ENCODE results near the gene TMEM184C.

Gene TMEM184C

DNA sequence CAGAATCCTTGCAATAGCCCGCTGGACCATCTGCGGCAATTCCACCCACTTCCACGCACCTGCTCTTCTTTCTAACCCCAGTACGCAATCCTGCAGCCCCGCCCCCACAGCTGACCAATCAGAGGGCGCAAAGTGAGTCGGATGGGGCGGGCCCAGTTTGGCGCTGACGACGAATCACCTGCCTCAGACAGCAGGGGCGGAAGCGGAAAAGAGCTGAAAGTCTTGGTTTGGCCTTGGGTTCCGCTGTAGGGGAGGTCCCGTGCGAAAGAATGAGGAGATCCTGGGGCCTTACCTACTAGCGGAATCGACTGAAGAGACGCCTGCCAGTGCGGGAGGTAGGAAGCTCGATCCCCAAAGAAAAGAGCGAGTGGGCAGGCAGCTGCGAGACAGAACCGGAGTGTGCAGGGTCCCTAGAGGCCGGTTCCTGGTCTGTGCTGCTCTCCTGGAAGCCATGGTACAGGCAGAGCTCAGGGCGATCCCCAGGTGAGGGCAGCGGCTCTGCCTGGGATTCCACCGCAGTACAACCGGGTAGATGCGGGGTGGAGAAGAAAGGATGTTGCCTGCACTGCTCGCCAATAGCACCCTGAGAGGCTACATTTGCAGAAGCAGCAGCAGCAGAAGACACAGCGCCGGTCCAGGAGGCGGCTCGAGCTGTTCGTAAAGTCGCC lies at the start of gene TMEM184C:
Gene TMEM184C, plus strand, starts transcription at position 225 of the 668 bp plus-strand sequence. CDS start 560 bp downstream, outside the sequence.
- no peaks in the 10 kb centered on the region for H3K9me3 ChIP-seq (ENCODE audit: control insufficient read depth, insufficient read depth, low read length)
- H3K9ac ChIP-seq (ENCODE audit: low read depth, low read length), result peak within 1 kb of the TSS; percentile 95
- H3K36me3 ChIP-seq (ENCODE audit: insufficient read depth, low read length), result no peaks in the 10 kb centered on the region
- no peaks in the 10 kb centered on the region for H3K4me1 ChIP-seq (ENCODE audit: insufficient read depth, low read length)

DNA sequence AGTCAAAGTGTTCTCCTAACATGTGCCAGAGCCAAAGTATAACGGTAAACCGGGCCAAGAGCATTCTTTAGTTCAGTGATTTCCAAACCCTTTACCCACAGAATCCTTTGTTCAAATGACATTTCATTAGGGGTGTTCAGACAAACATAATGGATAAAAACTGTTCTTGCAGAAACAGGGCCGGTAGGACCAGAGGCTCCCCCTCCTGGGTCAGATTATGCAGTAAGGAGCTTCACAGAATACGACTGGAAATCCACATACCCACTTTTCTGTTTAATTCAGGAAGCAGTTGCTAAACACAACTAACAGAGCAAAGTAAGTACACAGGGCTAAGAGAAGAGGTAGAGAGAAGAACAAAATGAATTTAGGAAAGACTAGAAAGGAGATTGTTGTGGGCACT lies 46.6 kb upstream of the TMEM184C start:
- Histone ChIP-seq H3K9ac (ENCODE audit: low read depth, low read length) (no peak overlapping the region), H3K9me3 (ENCODE audit: control insufficient read depth, insufficient read depth, low read length) (no peaks in the 10 kb centered on the region), H3K4me1 (ENCODE audit: insufficient read depth, low read length) (no peaks in the 10 kb centered on the region), H3K36me3 (ENCODE audit: insufficient read depth, low read length) (no peaks in the 10 kb centered on the region)

DNA sequence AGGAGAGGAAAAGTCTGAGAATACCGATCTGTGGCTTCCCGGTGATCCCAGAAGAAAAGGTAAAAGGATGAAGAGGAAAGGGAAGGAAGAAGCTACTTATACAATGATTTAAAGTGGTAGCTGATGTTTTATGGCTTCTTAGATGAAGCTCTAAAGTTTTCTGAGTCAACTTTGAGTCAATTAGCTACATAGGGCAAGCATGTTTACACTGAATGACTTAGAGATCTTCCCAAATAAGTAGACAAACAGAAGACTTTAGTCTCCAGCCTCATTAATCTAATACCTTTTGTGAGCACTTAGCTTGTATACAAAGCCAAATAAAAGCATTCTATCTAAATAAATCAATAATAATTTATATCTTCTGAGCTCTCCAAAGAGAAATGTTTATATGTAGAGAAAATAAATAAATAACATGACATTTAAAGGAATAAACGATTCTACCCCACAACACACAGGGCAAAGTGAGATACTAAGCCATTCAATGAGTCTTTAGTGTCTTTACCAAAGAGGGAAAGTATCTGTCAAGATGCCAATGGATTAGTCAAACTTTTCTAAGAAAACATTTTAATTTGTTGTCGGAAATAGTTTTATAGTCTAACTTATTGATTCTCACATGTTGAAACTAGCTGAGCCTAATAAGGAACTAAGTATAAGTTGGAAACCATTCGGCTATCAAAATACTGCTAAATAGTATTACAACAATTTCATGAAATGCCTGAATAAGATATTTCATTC lies 46.0 kb upstream of the TMEM184C start:
- Histone ChIP-seq H3K36me3 (ENCODE audit: insufficient read depth, low read length) (no peaks in the 10 kb centered on the region), H3K9ac (ENCODE audit: low read depth, low read length) (no peak overlapping the region)

DNA sequence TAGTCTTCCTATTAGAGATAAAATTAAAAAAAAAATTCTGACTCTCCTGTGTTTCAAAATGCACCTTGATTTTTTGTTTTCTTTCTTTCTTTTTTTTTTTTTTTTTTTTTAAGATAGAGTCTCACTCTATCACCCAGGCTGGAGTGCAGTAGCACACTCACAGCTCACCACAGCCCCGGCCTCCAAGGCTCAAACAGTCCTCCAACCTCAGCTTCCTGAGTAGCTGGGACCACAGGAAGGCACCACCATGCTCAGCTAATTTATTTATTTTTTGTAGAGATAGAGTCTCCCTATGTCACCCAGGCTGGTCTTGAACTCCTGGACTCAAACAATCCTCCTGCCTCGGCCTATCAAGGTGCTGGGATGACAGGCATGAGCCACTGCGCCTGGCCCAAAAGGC lies 41.1 kb upstream of the TMEM184C start:
- no peak overlapping the region for H3K9ac ChIP-seq (ENCODE audit: low read depth, low read length)
- no peaks in the 10 kb centered on the region for H3K36me3 ChIP-seq (ENCODE audit: insufficient read depth, low read length)
- no peaks in the 10 kb centered on the region for H3K9me3 ChIP-seq (ENCODE audit: control insufficient read depth, insufficient read depth, low read length)
- no peaks in the 10 kb centered on the region for H3K4me1 ChIP-seq (ENCODE audit: insufficient read depth, low read length)

More for the DNA sequence above, 46.0 kb upstream of the TMEM184C start:
- Histone ChIP-seq H3K4me1 (ENCODE audit: insufficient read depth, low read length) (no peaks in the 10 kb centered on the region), H3K9me3 (ENCODE audit: control insufficient read depth, insufficient read depth, low read length) (no peaks in the 10 kb centered on the region)

DNA sequence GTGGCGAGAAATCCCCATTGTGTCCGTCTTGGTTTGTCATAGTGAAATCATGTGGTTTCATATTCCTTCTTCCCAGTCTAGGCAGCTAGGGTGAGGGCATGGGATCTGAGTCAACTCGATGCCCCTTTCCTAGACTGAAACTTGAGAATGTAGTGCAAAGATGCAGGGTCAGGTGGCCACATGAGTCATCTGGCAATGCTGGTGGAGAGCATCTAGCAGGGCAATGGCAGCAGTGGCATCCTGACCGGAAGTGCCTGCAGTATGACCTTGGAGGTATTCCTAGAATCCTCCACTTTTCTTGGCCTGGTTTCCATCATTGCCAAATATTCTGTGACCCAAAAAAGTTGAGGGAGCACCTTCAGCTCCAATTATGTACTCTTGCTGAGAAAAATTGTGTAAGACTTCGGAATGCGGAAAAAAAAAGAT lies 39.1 kb upstream of the TMEM184C start:
- no peak overlapping the region for H3K9ac ChIP-seq (ENCODE audit: low read depth, low read length)
- H3K4me1 ChIP-seq (ENCODE audit: insufficient read depth, low read length), result no peaks in the 10 kb centered on the region
- no peaks in the 10 kb centered on the region; the same call in 1 of the 2 replicates for H3K9me3 ChIP-seq (ENCODE audit: control insufficient read depth, insufficient read depth, low read length)
- H3K36me3 ChIP-seq (ENCODE audit: insufficient read depth, low read length), result no peaks in the 10 kb centered on the region

DNA sequence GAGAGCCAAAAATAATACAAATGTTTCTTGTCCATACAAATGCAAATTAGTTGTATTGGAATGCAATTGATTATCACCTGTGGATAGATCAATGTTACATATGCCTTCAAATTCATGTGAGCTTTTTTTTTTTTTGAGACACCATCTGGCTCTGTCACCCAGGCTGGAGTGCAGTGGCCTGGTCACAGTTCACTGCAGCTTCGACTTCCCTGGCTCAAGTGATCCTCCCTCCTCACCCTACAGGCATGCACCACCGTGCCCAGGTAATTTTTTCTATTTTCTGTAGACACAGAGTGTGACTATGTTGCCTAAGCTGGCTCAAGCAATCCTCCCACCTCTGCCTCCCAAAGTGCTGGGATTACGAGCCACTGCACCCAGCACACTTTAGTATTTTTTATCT lies 38.6 kb upstream of the TMEM184C start:
- Histone ChIP-seq H3K9me3 (ENCODE audit: control insufficient read depth, insufficient read depth, low read length) (no peaks in the 10 kb centered on the region; the same call in 1 of the 2 replicates), H3K9ac (ENCODE audit: low read depth, low read length) (no peak overlapping the region), H3K4me1 (ENCODE audit: insufficient read depth, low read length) (no peaks in the 10 kb centered on the region), H3K36me3 (ENCODE audit: insufficient read depth, low read length) (no peaks in the 10 kb centered on the region)

DNA sequence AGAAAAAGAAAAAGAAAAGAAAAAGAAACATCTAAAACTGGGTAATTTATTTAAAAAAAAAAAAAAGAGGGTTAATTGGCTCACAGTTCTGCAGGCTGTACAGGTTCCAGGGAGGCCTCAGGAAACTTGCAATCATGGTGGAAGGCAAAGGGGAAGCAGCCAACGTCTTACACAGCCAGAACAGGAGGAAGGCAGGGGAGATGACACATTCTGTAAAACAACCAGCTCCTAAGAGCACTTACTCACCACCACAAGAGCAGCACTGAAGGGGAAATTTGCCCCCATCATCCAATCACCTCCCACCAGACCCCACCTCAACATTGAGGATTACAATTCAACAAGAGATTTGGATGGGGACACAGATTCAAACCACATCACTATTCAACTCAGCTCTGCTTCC lies 36.8 kb upstream of the TMEM184C start:
- Histone ChIP-seq H3K4me1 (ENCODE audit: insufficient read depth, low read length) (no peaks in the 10 kb centered on the region), H3K36me3 (ENCODE audit: insufficient read depth, low read length) (no peaks in the 10 kb centered on the region), H3K9me3 (ENCODE audit: control insufficient read depth, insufficient read depth, low read length) (no peaks in the 10 kb centered on the region; the same call in 1 of the 2 replicates), H3K9ac (ENCODE audit: low read depth, low read length) (no peak overlapping the region)

DNA sequence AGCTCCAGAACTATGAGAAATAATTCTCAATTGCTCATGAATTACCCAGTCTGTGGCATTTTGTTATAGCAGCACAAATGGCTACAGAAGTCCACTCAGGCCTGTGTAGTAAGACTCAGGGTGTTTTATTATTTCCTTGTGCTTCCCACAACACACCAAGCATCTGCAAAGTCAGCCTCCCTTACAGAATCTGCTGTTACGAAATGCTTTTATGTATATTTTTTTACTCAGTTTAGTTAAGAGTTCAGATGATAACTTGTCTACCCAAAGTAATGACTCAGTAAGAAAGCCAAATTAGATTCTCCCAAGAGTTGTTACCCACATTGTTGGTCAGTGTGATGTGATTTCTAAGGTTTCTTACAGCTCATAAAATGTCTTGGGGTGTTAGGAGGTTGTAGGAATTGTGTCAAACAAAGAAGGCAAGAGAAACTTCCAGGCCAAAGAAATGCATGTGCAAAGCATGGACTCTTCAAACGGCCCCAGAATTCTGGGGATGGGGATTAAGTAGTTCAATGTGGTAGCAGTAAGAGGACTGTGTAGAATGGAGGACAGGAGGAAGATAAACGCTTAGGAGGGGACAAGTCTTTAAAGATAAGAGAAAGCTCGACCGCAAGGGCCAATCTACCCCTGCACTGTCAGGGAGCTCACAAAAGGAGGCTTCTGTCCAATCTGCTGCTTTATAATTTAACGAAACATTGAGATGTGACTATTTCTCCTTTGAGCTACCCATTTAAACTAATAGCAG lies 35.4 kb upstream of the TMEM184C start:
- no peaks in the 10 kb centered on the region for H3K36me3 ChIP-seq (ENCODE audit: insufficient read depth, low read length)
- no peaks in the 10 kb centered on the region for H3K4me1 ChIP-seq (ENCODE audit: insufficient read depth, low read length)
- H3K9me3 ChIP-seq (ENCODE audit: control insufficient read depth, insufficient read depth, low read length), result no peaks in the 10 kb centered on the region; the same call in 1 of the 2 replicates
- no peak overlapping the region for H3K9ac ChIP-seq (ENCODE audit: low read depth, low read length)

DNA sequence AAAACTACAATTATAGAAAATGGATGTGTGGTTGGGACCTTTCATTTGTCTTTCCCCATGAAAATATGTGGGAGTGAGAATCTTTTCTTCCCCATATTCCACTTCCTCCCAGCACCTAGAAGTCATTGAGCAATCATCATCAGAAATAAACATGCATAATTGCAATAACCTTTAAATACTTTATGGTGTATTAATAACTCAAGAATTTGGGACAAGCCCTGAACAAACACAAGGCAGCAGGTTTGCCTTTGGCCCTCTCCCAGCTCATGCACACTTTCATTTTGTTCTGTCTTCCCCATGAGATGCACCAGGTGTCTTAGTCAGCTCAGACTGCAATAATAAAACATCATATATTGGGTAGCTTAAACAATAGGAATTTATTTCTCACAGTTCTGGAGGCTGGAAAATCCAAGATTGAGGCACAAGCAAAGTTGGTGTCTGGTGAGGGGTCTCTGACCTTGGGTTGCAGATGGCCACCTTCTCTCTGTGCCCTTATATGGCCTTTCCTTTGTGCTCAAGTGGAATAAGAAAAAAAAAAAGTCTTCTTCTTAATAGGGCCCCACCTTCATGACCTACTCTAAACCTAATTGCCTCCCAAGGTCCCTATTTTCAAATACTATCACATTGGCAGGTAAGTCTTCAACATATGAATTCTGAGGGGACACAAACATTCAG lies 34.7 kb upstream of the TMEM184C start:
- Histone ChIP-seq H3K4me1 (ENCODE audit: insufficient read depth, low read length) (no peaks in the 10 kb centered on the region), H3K9ac (ENCODE audit: low read depth, low read length) (no peak overlapping the region), H3K36me3 (ENCODE audit: insufficient read depth, low read length) (no peaks in the 10 kb centered on the region), H3K9me3 (ENCODE audit: control insufficient read depth, insufficient read depth, low read length) (no peaks in the 10 kb centered on the region; the same call in 1 of the 2 replicates)

DNA sequence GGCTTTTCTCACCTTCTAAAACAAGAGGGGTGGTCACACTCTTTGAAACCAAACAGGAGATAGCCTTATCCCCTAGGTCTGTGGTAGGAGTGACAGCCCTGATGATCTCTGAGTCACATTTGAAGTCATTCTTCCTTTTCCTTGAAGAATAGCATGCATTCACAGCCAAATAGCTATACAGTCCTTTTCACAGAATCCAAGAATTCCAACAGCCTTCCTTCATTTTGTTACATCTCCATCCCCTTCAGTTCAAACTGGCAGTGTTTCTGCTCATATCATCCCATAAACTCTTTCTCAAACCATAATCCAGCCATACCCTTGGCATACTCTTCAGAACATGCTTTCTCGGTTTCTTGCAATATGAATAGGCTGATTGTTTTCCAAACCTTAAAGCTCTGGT lies 33.3 kb upstream of the TMEM184C start:
- no peaks in the 10 kb centered on the region; the same call in 1 of the 2 replicates for H3K9me3 ChIP-seq (ENCODE audit: control insufficient read depth, insufficient read depth, low read length)
- H3K9ac ChIP-seq (ENCODE audit: low read depth, low read length), result no peak overlapping the region
- no peaks in the 10 kb centered on the region for H3K4me1 ChIP-seq (ENCODE audit: insufficient read depth, low read length)
- H3K36me3 ChIP-seq (ENCODE audit: insufficient read depth, low read length), result no peaks in the 10 kb centered on the region

DNA sequence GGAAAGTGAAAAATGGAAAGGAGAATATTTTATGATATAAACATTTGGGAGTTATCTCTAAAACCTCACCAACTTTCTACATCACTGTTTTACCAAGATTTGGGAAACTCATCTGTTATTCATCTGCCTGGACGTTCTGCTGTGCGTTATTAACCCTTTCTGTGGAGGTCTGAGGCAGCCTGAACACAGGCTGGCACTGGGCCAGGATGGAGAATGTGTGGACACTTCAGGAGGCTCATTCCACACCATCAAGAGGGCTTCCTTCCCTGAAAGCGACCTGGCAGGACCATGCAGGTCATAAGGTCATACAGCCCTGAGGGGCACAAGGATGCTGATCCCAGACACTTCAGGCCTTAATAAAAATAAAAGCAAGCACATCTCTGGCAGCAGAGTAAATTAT lies 31.2 kb upstream of the TMEM184C start:
- no peak overlapping the region for H3K9ac ChIP-seq (ENCODE audit: low read depth, low read length)
- H3K9me3 ChIP-seq (ENCODE audit: control insufficient read depth, insufficient read depth, low read length), result no peaks in the 10 kb centered on the region; the same call in 1 of the 2 replicates
- H3K36me3 ChIP-seq (ENCODE audit: insufficient read depth, low read length), result no peaks in the 10 kb centered on the region
- no peaks in the 10 kb centered on the region for H3K4me1 ChIP-seq (ENCODE audit: insufficient read depth, low read length)

DNA sequence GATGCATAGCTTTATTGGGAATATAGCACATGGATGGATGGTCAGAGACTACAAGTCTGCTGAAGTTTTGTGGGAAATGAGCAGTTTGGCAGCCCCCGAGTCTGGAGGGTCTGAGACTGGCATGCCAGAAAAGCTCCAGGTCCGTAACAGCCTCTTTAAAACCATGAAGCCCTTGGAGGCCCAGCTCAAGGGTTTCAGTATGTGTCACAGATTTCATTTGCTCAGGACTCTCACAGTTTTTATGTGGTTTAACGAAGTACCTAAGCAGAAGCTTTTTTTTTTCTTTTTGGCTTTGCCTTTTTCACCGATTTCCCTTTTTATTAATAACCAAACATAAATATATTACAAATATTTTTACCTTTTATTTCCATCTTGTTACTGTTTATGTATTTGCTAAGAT lies 30.6 kb upstream of the TMEM184C start:
- no peaks in the 10 kb centered on the region for H3K36me3 ChIP-seq (ENCODE audit: insufficient read depth, low read length)
- no peaks in the 10 kb centered on the region; the same call in 1 of the 2 replicates for H3K9me3 ChIP-seq (ENCODE audit: control insufficient read depth, insufficient read depth, low read length)
- no peak overlapping the region for H3K9ac ChIP-seq (ENCODE audit: low read depth, low read length)
- H3K4me1 ChIP-seq (ENCODE audit: insufficient read depth, low read length), result no peaks in the 10 kb centered on the region

DNA sequence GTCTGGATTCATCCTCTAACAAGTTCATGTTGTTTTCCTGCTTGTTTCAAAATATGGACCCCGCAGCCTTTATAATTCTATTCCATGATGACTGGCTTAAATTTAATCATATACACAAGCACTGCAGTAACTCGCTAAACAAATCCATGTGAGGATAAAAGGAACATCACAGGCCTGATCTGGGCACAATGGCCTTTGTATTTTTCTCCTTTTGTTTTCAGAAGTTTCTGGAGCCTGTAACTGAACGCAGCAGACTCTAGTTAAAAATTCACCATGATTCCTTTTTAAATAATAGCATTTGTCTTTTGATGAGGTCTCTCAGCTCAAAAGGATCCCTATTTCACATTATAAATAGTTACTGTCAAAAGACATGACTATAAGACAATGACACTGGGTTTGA lies 30.2 kb upstream of the TMEM184C start:
- H3K9ac ChIP-seq (ENCODE audit: low read depth, low read length), result no peak overlapping the region
- H3K4me1 ChIP-seq (ENCODE audit: insufficient read depth, low read length), result no peaks in the 10 kb centered on the region
- no peaks in the 10 kb centered on the region for H3K36me3 ChIP-seq (ENCODE audit: insufficient read depth, low read length)
- H3K9me3 ChIP-seq (ENCODE audit: control insufficient read depth, insufficient read depth, low read length), result no peaks in the 10 kb centered on the region; the same call in 1 of the 2 replicates

DNA sequence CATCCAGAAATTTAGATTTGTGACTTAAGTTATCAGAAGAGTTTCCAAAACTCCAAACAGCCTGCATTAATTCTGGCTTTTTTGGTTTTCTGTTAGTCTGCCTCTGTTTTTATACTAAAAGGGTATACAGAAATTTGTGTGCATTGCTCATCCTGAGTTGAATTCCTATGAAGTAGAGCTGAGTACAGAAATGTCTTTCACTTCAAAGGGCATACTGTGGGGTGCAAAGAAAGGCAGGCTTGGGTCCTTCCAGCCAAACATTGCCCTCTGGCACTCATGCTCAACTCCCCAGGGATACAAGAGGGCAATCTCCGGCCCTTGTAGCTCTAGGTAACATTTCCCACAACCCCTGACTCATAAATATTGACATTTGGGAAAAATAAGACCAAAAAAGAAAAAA lies 27.6 kb upstream of the TMEM184C start:
- Histone ChIP-seq H3K9me3 (ENCODE audit: control insufficient read depth, insufficient read depth, low read length) (no peaks in the 10 kb centered on the region; the same call in 1 of the 2 replicates), H3K36me3 (ENCODE audit: insufficient read depth, low read length) (no peaks in the 10 kb centered on the region), H3K4me1 (ENCODE audit: insufficient read depth, low read length) (no peaks in the 10 kb centered on the region), H3K9ac (ENCODE audit: low read depth, low read length) (no peak overlapping the region)
